Activated CD4-positive, alpha-beta T cell treated with anti-CD3 and anti-CD28 coated beads for 48 hours (primary cell): ENCODE measurements around the gene ZFHX2.

Source experiments
- DNase-seq: peaks from one replicate; pipeline ENCODE4 v3.0.0-alpha.2; 2020

The ZFHX2 gene

GRCh38 chr14:23559010-23559925 lies 7.7 kb upstream of the ZFHX2 start:
- DNase-seq: peak; percentile 83

DNA sequence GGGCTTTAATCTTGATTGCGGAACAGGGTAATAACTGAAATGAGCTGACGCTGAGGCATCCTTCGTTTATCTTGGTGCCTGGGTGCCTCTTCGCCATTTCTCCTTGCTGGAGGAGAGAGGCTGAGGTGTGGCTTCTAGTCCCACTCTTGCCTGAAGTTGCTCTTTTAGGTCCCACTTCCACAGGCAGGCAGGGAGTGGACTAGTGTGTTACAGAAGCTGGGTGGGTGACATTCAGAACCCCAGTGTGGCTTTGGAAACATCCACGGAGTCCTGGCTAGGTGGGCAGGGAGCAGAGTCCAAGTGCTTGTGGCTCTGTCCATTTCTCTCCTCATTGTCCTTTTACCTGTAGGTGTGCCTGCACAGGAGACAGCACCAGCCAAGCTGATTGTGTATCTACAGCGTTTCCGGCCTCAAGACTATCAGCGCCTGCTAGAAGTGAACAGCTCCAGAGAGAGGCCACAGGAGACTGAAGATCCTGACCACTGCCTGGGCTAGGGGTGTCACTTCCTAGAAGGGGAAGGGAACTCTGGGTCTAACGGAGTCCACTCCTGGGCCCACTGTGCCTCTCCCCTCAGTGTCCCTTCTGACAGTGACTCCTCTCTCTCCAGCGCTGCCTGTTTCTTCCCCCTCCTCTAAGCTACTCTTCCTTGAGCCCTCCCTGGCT lies 6.9 kb upstream of the ZFHX2 start:
- DNase-seq: no peak

- no peak for DNase-seq
Observed at GRCh38 chr14:23557946-23558345, 6.4 kb upstream of the ZFHX2 start.

DNA sequence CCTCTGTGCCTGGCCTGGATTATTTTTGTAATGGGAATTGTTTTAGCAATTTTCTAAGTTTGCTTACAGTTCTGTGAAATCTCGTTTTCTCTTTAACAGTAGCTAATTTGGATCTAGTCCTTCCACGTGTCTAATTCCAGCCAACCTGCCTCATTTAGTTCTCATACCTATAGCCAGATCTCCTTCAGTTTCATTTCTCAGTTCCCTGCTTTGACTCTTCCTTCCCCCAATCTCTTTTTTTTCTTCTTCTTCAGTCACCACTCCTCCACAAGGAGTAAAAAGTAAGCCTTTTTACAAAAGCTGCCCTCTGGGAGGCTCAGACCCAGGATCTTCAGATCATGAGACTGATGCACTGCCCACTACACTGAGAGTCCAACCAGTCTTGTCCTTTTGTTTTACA lies 6.0 kb upstream of the ZFHX2 start:
- DNase-seq: no peak

DNA sequence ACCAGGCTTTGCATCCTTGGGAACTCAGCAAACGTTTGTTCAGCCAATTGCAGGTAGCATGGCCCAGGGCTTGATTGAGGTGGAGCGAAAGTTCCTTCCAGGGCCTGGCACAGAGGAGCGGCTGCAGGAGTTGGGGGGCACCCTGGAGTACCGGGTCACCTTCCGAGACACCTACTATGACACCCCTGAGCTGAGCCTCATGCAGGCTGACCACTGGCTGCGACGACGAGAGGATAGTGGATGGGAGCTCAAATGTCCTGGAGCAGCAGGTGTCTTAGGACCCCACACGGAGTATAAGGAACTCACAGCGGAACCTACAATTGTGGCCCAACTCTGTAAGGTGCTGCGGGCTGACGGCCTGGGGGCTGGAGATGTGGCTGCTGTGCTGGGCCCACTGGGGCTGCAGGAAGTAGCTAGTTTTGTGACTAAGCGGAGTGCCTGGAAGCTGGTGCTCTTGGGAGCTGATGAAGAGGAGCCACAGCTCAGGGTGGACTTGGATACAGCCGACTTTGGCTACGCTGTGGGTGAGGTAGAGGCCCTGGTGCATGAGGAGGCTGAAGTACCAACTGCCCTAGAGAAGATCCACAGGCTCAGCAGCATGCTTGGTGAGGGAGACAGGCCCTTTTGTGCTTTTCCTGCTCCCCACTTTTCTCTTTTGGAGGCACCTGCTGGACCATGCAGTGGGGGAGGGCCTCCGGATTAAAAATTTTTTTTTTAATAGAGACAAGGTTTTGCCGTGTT lies 5.3 kb upstream of the ZFHX2 start:
- DNase-seq: no peak

DNA sequence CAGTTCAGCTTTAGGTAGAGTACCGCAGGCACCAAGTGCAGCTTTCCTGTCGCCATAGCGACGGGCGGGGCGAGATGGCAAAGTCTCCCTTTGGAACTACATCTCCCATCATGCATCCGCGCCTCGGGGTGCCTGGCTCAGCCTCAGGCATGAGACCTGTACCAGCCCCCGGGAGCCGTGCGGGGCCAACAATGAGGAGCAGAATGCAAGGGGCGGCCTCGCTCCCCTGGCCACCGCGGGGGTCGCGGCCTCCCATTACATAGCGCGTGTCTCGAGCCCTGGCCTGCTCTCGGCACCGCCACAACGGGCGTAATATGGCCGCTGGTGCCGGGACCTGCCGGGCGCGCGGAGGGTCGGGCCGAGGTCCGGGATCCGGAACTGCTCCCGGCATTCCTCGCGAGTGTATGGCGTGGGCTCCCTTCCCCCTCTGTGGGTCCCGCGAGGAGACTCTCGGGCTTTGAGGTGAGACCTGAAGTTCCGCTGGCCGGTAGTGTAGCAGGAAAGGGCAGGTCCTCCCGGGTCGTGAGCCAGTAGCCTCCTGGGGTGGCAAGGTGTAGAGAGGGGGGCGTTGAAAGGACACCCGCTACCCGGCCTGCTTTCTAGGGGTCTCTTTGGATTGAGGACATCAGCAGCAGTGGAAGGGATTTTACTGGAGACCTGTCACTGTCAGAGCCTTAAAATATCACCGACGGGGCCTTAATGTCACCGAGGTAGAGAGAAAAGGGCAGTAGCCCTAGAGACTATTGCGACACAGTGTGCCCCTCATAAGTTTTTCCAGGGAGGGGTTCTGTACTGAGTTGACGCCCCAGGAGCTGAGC lies 4.5 kb upstream of the ZFHX2 start, which contains the start of gene THTPA:
TSS of gene THTPA (plus strand) at position 390 of the 818 bp plus-strand sequence. CDS start 487 bp downstream, outside the sequence.
- DNase-seq: peak; percentile 96

GRCh38 chr14:23555533-23555881 lies 3.9 kb upstream of the ZFHX2 start:
- no peak for DNase-seq

DNA sequence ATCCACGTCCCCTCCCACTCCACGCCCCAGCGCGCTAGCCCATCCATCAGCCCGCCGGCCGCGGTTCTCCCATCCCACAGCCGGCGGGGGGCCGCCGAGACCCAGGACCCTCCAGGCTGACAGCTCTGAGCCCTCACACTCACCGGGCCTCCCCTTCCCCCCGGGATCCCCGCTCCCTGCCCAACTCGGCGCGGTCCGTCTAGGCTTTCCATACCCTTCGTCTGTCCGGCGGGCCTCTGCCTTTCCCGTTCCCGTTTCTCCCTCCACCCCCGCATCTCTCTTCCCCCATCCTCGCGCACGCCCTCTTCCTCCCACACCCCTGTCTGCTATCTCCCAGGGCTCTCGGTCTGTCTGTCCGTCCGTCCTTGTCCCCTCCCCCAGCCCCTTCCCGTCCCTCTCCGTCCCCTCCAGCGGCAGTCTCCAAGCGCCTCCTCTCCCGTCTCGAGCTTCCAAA lies 726 bp downstream of the ZFHX2 start:
- DNase-seq: no peak

DNA sequence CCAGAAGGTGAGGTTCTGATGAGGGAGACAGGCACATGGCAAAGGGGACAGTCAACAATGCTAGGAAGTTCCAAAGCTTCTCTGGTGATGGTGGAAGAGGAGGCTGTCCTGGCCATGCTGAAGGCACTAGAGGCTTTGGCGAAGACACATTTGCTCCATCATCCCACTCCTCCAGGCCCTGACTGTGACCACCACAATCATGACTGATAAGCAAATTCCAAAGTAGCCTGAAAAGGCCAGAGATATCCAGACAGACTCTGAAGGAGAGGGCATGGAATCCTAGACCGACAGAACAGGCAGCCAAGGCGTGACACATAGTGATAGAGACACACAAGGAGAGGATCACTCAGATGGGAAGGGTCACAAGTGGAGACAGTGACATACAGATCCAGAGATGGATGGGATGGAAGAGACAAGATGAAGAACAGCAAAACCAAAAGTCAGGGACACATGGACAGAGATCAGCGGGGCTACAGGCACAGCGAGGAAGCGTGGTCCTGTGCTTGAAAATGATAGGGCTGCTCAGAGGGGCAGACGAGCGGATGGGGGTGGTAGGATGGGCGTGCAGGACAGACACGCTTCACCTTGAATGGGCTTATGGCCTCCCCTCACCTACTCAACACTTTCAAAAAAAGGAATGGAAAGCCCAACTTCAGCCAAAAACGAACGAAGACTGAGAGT lies 1.3 kb downstream of the ZFHX2 start:
- DNase-seq: no peak

- DNase-seq: no peak
Observed at GRCh38 chr14:23548351-23549318, 2.9 kb downstream of the ZFHX2 start.

DNA sequence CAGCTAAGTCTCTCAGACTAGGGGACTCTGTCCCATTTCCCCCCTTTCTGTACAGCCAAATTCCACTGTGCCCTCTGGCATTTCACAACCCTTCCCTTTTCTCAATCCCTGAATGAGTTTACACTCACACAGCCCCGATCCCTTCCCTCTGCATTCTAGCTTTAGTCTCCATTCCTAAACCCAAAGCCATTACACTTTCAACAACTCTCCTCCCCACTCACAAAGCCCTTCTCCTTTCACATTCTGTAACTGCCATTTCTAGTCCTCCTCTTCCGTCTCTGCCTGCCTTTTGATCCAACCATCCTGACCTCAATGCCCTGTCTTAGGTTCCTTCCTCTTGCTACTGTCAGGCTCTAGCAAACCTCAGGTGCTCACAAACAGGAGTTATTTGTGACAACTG lies 3.6 kb downstream of the ZFHX2 start:
- no peak for DNase-seq

DNA sequence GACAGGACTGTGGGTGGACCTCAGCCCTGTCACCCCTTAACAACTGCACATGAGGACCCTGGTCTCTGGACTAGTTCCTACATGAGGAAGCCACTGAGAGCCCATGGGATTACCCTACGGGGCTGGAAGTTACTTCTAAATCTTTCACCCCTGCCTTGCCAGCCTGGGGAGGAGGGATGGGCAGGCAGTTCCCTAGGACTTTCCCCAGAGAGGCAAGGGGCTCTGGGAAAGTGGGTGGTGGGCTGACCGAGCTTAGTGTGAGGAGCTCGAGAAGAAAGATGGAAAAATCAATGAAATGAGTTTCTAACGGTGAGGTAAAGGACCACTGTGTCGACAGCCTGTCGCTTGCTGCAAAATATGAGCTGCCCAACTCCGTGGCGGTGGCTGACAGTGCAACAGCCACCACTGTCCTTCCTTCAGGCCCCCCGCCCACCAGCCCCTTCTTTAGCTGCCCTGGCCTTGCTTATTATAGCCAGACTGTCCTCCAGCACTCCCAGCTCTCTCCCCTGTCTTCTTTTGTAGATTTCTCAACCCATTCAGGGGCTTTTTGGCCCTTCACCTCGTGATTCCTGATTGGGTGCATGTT lies 5.0 kb downstream of the ZFHX2 start:
- DNase-seq: no peak

GRCh38 chr14:23545740-23546365 lies 5.7 kb downstream of the ZFHX2 start:
- DNase-seq: no peak

DNA sequence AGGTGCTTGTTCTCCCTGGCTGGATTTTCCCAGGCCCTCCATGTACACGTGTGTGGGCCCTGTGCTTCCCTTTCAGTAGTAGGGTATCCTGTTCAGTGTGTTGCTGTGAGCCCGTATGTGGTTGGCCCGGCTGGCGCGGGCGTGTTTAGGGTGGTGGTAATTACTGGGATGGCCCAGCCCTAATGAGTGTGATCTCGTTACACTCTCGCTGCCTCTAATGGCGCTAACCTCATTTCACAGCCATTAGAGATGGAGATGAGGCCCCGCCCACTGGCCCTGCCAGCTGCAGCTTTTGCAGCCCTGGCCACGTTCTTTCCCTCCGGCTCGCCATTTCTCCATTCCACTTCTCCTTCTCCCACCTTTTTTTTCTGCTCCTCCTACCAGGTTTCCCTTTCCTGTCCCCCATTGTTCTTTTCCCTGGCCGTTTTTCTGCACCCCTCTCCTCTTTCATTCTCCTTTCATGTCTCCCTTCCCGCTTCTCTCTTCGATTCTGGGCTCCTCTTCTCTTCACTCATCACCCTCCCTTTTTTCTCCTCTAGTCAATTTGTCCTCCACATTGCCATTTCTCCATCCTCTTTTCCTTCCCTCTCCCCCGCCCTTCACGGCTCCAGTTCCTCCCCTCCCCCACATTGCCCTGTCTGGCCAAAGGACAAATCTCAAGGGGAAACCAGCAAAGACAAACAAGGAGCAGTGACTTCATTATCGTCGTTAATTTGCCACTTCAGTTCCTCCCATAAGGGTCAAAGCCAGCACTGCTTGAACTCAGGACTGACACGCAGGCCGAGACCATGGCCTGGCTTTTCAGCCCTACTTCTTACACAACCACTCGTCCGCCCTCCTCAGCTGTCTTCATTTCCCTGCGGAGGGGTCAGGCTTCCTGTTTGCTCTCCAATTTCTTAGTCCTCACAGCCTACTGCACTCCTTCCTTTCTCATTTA lies 6.8 kb downstream of the ZFHX2 start:
- no peak for DNase-seq

DNA sequence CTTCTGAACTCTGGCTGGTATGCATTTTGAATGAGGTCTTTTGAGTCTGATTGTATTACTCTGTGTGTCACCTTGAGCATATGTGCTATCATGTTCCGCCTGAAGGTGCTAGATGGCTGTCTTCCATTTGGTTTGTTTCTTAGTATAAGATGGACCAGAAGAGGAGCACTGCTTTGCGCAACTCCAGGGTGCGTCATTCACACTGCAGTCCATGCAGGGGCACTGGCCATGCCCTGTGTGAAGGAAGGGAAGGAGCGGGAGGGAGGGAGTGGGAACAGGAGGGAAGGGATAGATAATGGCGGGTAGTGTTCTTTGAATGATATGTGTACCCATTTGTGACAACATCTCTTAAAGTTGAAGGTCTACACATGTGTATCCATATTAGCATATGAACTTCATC lies 8.2 kb downstream of the ZFHX2 start:
- DNase-seq: no peak

DNA sequence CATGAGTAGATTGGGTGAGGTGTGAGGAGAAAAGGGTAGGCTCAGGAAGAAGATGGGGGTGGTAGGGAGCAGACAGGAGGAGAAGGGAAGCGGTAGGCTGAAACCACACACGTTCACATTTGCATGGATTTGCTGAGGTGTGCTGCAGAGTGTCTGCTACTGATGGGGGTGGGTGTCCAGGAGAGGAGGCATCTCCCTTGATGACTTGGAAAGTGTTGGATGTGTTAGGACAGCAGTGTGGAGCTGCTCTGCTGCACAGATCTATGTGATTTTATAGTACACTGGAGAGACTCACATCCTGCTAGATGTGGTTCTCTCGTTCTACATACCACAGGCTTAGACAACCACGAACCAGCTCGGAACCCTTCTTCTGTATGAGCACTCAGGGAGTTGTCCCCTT lies 9.3 kb downstream of the ZFHX2 start:
- DNase-seq: no peak

- no peak for DNase-seq
Observed at GRCh38 chr14:23540141-23540469, 11.5 kb downstream of the ZFHX2 start.

DNA sequence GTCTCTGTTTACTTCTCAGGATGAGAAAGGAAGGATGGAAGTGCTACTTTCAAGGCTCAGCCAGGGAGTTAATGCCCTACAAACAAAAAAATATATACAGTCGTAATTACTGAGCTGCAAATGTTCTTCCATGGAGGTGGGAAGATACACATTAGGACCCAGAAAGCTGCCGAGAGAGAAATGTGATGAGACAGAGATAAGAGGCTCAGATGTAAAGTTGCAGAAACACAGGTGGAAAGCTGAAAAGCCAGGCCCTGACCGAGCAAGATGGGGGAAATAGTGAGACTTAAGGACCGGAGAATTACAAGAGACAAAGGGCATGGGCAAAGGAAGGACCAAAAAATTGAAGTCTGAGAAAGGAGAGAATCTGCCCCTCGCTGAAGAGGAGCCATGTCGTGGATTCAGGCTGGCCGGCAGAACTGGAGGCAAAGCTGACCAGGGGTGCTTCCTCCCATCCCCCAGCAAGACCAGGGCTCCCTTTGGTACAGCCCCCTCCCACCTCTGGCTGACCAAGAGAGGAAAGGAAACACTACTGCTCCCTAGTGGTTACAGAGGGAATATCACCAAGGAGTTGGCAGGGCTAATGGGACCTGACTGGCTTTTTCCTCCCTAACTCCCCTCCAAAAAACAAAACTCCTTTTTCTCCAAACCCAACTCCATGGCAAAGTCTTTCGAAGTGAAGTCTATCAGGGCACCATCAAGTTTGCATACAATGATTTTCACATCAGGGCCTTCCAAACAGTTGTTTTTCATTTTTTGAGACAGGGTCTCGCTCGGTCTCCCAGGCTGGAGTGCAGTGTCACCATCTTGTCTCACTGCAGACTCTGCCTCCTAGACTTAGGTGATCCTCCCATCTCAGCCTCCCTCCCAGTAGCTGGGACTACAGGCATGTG lies 12.1 kb downstream of the ZFHX2 start:
- DNase-seq: peak; percentile 19
